B cell (primary cell): Measurements from ENCODE around the gene XRCC6.

ENCODE experiments used
- EZH2 ChIP-seq: IDR thresholded peaks from 2 replicates; pipeline ENCODE4 v1.6.1; 2012; ENCODE audit warnings: borderline replicate concordance, low read depth, mild to moderate bottlenecking, moderate library complexity, low read length; ENCODE audit not compliant: insufficient read depth, poor library complexity, severe bottlenecking
- TF ChIP-seq, protein P1 (sequence below): fragments of 200-600 bp; IDR thresholded peaks from one replicate; pipeline ENCODE4 v1.8.0; 2022; ENCODE audit warnings: antibody characterized with exemption, mild to moderate bottlenecking

DNA sequence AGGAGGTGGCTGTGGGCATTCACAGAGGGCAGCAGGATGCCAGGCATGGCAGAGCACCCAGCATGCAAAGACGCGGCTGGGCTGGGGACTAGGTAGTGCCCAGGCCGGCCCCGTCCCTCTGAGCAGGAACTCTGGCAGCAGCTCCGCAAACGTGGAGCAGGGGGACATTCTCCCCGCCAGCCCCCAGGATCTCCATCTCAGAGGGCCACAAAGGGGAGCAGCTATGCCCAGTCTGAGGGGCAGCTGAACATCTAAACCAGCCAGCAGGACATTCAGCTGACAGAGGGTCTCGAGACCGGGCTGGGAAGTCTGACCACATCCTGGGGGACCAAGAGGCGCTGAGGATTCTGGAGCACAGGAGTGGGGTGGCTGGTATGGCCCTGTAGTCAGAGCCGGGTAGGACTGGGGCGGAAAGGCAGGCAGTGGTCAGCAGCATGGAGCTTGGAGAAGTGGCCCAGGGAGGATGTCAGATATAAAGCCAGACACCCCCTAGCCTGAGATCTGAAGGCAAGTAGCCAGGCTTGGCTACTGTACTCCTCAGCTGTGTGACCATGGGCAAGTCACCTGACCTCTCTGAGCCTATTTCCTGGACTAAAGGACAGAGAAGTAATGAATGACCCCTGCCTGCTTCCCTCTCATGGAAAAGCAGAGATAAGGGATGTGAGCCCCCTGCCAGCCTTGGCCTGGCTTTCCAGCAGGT, 41.6 kb upstream of the XRCC6 start:
- TF ChIP-seq, protein P1, sequence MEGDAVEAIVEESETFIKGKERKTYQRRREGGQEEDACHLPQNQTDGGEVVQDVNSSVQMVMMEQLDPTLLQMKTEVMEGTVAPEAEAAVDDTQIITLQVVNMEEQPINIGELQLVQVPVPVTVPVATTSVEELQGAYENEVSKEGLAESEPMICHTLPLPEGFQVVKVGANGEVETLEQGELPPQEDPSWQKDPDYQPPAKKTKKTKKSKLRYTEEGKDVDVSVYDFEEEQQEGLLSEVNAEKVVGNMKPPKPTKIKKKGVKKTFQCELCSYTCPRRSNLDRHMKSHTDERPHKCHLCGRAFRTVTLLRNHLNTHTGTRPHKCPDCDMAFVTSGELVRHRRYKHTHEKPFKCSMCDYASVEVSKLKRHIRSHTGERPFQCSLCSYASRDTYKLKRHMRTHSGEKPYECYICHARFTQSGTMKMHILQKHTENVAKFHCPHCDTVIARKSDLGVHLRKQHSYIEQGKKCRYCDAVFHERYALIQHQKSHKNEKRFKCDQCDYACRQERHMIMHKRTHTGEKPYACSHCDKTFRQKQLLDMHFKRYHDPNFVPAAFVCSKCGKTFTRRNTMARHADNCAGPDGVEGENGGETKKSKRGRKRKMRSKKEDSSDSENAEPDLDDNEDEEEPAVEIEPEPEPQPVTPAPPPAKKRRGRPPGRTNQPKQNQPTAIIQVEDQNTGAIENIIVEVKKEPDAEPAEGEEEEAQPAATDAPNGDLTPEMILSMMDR: no peak
- TF ChIP-seq EZH2: no peak
